Psoas muscle (tissue), 8 donors: ENCODE results near the gene URB1. TPM values are rescaled to one million over a fixed set of nuclear protein-coding genes. Genes with fewer than 3 reads are reported as not detected.

Experiments used
- ATAC-seq, 4 donors: fragments of 200-7000 bp; cut with Tn5 transposase; one replicate each; pipeline ENCODE4 v1.9.1; 2020; ENCODE audit warnings: moderate library complexity in 3 of 4, mild to moderate bottlenecking in 2 of 4
- DNase-seq, 2 donors: peaks; one replicate each; pipeline ENCODE4 v3.0.0-alpha.2; 2020
- H3K27ac ChIP-seq: fragments of 200-600 bp; one replicate; pipeline ENCODE4 v1.8.0; 2022
- H3K27me3 ChIP-seq, 3 donors: fragments of 200-600 bp in 1 of 3; one replicate each; pipeline versions ENCODE4 v1.6.1 to v1.8.0; 2013 to 2022; ENCODE audit warnings: low read length in 2 of 3, mild to moderate bottlenecking in 2 of 3, moderate library complexity in 1 of 3; ENCODE audit not compliant: insufficient read depth in 3 of 3
- H3K36me3 ChIP-seq, 2 donors: fragments of 200-600 bp in 1 of 2; one replicate each; pipeline versions ENCODE4 v1.6.1 to v1.8.0; 2013 to 2022; ENCODE audit warnings: low read depth in 1 of 2, mild to moderate bottlenecking in 1 of 2, moderate library complexity in 1 of 2; ENCODE audit not compliant: insufficient read depth in 1 of 2
- H3K4me1 ChIP-seq: fragments of 200-600 bp; one replicate; pipeline ENCODE4 v1.8.0; 2022
- H3K4me3 ChIP-seq: fragments of 200-600 bp; one replicate; pipeline ENCODE4 v1.8.0; 2022; ENCODE audit warnings: mild to moderate bottlenecking
- H3K9me3 ChIP-seq: fragments of 200-600 bp; one replicate; pipeline ENCODE4 v1.8.0; 2022
- WGBS, 3 donors: extraction: QIAGEN DNeasy Blood & Tissue Kit; methylation state at CpG; one replicate each; pipeline versions ENCODE4 v1.1.6 to v1.1.7; 2013; 5-methylcytosine and 5-hydroxymethylcytosine counted together
- intact Hi-C, 2 donors: fragments of 100-400 bp; cut with DNase I; formaldehyde crosslinking; loops; one replicate each; pipeline versions ENCODE4 v1.11.0 to v1.14.2; 2022
- polyA plus RNA-seq, 3 donors: library from polyadenylated mRNA; stranded (reverse); fragments of 200-250 nt; gene quantifications; one replicate each; pipeline ENCODE4 v1.2.3, GENCODE V29; 2013
- total RNA-seq, 4 donors: library from RNA; stranded (reverse); fragmentation: NEBNext Ultra II Directional in 2 of 4; extraction: Animal tissue kit (Norgen Biotek cat#: 25700) in 2 of 4; gene quantifications; one replicate each; pipeline versions ENCODE4 v1.2.1 to v1.2.4, GENCODE V29; 2021 to 2023
- TF ChIP-seq, protein P1 (sequence below): fragments of 200-600 bp; IDR thresholded peaks from one replicate; pipeline ENCODE4 v1.8.0; 2022; ENCODE audit warnings: antibody characterized with exemption
- donor health status: healthy with polysubstance abuse.
- donor health status: DM: no; HTN: no; CAD: no; lungs with moderate emphysema.
- donor health status: Bipolar disorder and iron deficiency.
- donor health status: healthy.
- donor health status: DM: yes; HTN: yes; CAD: no.
- donor health status: DM: no; HTN: no; CAD: no.
- donor health status: DM: no; HTN: no; CAD: no.
- donor health status: DM: yes; HTN: yes; CAD: no.

The URB1 gene
- total and polyA plus RNA-seq, 7 donors = 4.8 to 19.8 (median 12.9) TPM

DNA sequence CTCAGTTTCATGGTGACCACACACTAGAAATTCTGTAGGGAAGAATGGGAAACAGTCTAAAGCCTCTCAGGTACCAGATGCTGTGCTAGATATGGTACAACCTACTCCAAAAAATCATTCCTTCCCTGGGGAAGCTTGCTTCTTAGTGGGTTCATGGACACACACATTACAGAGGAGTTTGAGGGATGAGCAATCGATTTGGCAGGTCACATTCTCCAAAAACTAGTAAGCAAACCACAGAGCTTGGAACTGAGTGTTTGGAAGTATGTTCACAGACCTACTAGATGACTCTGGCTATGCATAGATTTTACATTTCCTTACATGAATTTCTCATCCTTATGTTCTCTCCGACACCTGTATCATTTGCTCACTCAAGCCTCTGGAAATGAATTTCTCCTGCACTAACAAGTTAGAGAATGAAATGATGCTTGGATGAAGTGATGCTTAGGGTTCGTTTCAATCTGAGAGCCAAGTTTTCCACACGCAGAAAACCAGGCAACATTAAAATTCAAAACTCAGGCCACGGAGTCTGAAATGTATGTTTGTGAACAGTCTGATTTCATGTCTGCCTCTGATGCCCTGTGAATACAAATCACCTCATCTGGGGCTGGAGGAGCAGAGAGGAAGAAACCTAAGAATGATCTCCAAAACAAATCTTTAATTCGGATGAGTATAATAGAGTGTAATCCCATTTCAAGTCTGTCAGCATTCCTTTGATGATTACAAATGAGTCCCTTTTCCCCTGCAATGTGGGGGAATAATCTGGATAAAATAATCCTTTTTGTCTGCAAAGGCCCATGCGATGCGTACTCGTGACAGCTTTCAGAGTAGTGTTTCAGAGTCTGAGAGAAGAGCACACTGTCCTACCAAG lies 30.7 kb upstream of the URB1 start:
- 76 to 83% (median 82%) methylated on average over 9 of the region's 9 CpGs for WGBS, 3 donors
- no peaks in the 10 kb centered on the region for H3K4me1 ChIP-seq
- no peak for ATAC-seq

DNA sequence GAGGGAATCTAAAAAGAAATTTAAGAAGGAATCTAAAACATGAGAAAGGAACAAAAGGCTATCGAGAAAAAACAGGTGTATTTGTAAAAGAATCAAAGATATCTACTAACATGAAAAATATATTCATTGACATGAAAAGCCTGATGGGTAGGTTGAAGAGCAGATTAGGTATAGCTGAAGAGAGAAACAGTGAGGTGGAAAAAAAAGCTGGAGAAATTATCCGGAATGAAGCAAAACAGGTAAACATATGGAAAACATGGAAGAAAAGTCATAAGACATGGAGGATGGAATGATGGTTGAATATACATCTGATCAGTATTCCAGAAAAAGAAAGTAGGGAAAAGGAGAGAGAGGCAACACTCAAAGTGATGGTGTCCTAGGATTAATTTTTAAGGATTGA lies 29.3 kb upstream of the URB1 start:
- TF ChIP-seq, protein P1, sequence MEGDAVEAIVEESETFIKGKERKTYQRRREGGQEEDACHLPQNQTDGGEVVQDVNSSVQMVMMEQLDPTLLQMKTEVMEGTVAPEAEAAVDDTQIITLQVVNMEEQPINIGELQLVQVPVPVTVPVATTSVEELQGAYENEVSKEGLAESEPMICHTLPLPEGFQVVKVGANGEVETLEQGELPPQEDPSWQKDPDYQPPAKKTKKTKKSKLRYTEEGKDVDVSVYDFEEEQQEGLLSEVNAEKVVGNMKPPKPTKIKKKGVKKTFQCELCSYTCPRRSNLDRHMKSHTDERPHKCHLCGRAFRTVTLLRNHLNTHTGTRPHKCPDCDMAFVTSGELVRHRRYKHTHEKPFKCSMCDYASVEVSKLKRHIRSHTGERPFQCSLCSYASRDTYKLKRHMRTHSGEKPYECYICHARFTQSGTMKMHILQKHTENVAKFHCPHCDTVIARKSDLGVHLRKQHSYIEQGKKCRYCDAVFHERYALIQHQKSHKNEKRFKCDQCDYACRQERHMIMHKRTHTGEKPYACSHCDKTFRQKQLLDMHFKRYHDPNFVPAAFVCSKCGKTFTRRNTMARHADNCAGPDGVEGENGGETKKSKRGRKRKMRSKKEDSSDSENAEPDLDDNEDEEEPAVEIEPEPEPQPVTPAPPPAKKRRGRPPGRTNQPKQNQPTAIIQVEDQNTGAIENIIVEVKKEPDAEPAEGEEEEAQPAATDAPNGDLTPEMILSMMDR = no peak
- no peaks in the 10 kb centered on the region for H3K4me1 ChIP-seq
- no peak overlapping the region for H3K27ac ChIP-seq
- no peak overlapping the region for H3K4me3 ChIP-seq
- H3K36me3 ChIP-seq = peaks cover 0 to 5% of the 10 kb centered on the region in 2 donors
- no peak for DNase-seq
- WGBS, 3 donors = 96 to 97% (median 96%) methylated on average over 2 of the region's 2 CpGs
- H3K9me3 ChIP-seq = peaks cover 5% of the 10 kb centered on the region
- intact Hi-C loops = no loop called here
- no peak for ATAC-seq
- no peaks in the 10 kb centered on the region for H3K27me3 ChIP-seq

More for the DNA sequence above, 30.7 kb upstream of the URB1 start:
- Histone ChIP-seq H3K4me3 (no peak overlapping the region), H3K36me3 (no peaks in the 10 kb centered on the region), H3K27ac (no peak overlapping the region), H3K27me3 (no peaks in the 10 kb centered on the region), H3K9me3 (peaks cover 5% of the 10 kb centered on the region)
- DNase-seq = no peak
- TF ChIP-seq, protein P1 = no peak
- intact Hi-C loops = no loop called here

DNA sequence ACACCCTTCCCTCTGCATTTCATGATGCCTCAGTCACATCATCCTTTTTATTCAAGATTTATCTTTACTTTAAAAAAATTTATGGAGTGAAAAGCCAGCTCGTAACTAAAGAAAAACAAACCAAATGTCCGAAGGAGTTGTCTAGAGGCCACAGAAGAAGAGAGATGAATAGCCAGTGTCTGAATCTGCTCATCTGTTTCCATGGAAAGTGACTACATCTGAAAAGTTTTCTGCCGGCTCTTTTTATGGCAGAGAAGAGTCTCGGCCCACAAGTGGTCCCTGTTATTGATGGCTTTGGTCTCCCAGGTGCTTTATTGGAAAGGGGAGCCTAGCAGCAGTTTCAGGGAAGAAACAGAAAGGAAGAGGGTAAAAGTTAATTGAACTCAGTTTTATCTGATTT lies 25.3 kb upstream of the URB1 start:
- no peak for ATAC-seq
- no peak overlapping the region for H3K27ac ChIP-seq
- no peak for DNase-seq
- no peaks in the 10 kb centered on the region for H3K4me1 ChIP-seq
- peaks cover 5% of the 10 kb centered on the region for H3K9me3 ChIP-seq
- H3K27me3 ChIP-seq = no peaks in the 10 kb centered on the region
- TF ChIP-seq, protein P1 = no peak
- intact Hi-C loops = no loop called here
- 64 to 79% (median 78%) methylated on average over 4 of the region's 4 CpGs for WGBS, 3 donors
- peaks cover 0 to 5% of the 10 kb centered on the region in 2 donors for H3K36me3 ChIP-seq
- H3K4me3 ChIP-seq = no peak overlapping the region

DNA sequence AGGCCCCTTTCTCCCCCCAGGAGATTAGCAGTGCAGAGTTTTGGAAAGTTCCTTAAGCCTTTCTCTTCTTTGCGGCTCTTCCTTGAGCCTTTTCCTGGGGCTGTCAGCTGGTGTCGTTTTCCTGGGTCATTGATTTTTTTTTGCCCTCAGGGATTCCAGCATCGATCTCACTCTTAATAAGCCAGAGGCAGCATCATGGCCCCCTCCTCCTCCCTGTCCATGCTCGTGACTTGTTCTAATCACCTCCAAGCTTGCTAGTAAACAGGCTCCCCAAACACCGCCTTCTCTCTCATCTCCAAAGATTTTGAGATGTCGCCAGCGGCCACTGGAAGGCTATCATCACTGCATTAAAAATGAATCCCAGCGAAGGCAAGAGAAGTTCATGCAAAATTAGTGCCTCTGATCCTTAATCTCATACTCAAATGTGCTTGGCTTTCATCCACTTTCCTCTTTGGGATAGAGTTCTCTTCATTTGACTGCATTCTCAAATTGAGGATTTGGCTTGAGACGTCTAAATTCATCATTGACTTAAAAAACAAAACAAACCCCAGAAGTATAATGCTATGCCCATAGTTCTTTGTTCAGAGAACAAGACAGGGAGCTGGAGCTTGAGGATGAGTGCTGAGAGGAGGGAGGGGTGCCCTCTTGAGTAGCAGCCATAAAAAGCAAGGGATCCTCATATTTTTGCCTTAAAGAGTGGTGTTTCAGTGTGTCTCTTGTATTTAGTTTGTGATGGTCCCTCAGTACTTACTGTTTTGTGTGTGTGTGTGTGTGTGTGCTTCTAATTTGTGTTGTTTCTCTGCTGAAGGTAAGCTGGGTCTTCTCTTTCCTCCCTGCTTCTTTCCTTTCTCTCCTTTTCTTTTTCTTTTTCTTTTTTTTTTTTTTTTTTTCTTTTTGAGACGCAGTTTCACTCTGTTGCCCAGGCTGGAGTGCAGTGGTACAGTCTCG lies 22.9 kb upstream of the URB1 start:
- H3K9me3 ChIP-seq = no peaks in the 10 kb centered on the region
- no peak for ATAC-seq
- H3K27me3 ChIP-seq = no peaks in the 10 kb centered on the region
- no peak overlapping the region for H3K27ac ChIP-seq
- TF ChIP-seq, protein P1 = no peak
- intact Hi-C loops = no loop called here
- peaks cover 7% of the 10 kb centered on the region for H3K4me1 ChIP-seq
- H3K36me3 ChIP-seq = peaks cover 0 to 5% of the 10 kb centered on the region in 2 donors
- no peak for DNase-seq
- 70 to 72% (median 72%) methylated on average over 11 of the region's 11 CpGs for WGBS, 3 donors
- H3K4me3 ChIP-seq = peak overlapping the region; percentile 86
